Stimulated activated CD4-positive, alpha-beta T cell treated with anti-CD3 and anti-CD28 coated beads, Interleukin-1b, Interleukin-23, amount 100 ng/mL, for 4 hours (primary cell): ENCODE data around the gene SLFN5.
A peak's percentile ranks its signal among the peaks of the same experiment; 100 is the strongest.
"Not testable (repeated sequence)": the region's sequence is repeated elsewhere in the genome, so short reads cannot be mapped to it uniquely, and the experiment has no call there.

Experiments used
- DNase-seq, 2 donors: peaks; one replicate each; pipeline ENCODE4 v3.0.0-alpha.2; 2020; ENCODE audit warnings: low read depth in 2 of 2

SLFN5 gene

GRCh38 chr17:35291802-35292201, 48.9 kb downstream of the SLFN5 start:
- DNase-seq, result no peak

GRCh38 chr17:35293151-35293847, 50.4 kb downstream of the SLFN5 start:
- no peak for DNase-seq

GRCh38 chr17:35294756-35295155, 51.9 kb downstream of the SLFN5 start:
- DNase-seq, result no peak

- no peak for DNase-seq
Observed at GRCh38 chr17:35295686-35296085, 52.8 kb downstream of the SLFN5 start.

GRCh38 chr17:35297666-35298065, 54.8 kb downstream of the SLFN5 start:
- no peak for DNase-seq

- no peak for DNase-seq
Observed at GRCh38 chr17:35298639-35299038, 55.8 kb downstream of the SLFN5 start.

- DNase-seq, result no peak
Observed at GRCh38 chr17:35299135-35299534, 56.3 kb downstream of the SLFN5 start.

GRCh38 chr17:35309345-35309744, 66.5 kb downstream of the SLFN5 start:
- DNase-seq, result not testable (repeated sequence)

- DNase-seq, result no peak
Observed at GRCh38 chr17:35312346-35312745, 69.5 kb downstream of the SLFN5 start.

GRCh38 chr17:35312790-35313711, 70.2 kb downstream of the SLFN5 start:
- peak; percentile 30 to 51 for DNase-seq

GRCh38 chr17:35313875-35314409, 71.1 kb downstream of the SLFN5 start:
- peak in 1 of 2 donors; percentile 1 for DNase-seq

GRCh38 chr17:35314415-35315216, 71.7 kb downstream of the SLFN5 start:
- DNase-seq, result no peak

GRCh38 chr17:35315283-35315682, 72.4 kb downstream of the SLFN5 start:
- DNase-seq, result no peak

- no peak for DNase-seq
Observed at GRCh38 chr17:35315971-35316370, 73.1 kb downstream of the SLFN5 start.

- no peak for DNase-seq
Observed at GRCh38 chr17:35322749-35323148, 79.9 kb downstream of the SLFN5 start.
